ENCODE measurements around the gene IL17RB.

- no peak for TF ChIP-seq TAF1 (IDR thresholded peaks at IDR 0.05; ENCODE audit: low read depth, low read length)
- TF ChIP-seq SPI1 (IDR thresholded peaks at IDR 0.05; ENCODE audit: low read depth, low read length), result no peak
- no peak for TF ChIP-seq POLR2A (IDR thresholded peaks at IDR 0.05; ENCODE audit: low read depth, low read length)
- no peak for TF ChIP-seq POLR2AphosphoS5 (IDR thresholded peaks at IDR 0.05; ENCODE audit: low read depth, low read length)
These were observed 44.5 kb downstream of the IL17RB start for GRCh38 chr3:53890726-53891475.
